WTC11 (cell line): Measurements from ENCODE around the gene TCEANC2. TPM values are rescaled to one million over a fixed set of nuclear protein-coding genes. Genes with fewer than 3 reads are reported as not detected.

ENCODE experiments used
- ATAC-seq: fragments of 200-7000 bp; cut with Tn5 transposase; 2 replicates; pipeline ENCODE4 v1.10.0; 2021; ENCODE audit warnings: mild to moderate bottlenecking, moderate library complexity
- Bru-seq: library from RNA; stranded (reverse); fragments of 400-500 nt; gene quantifications from one replicate; lab custom pipeline; 2021; lab: Mats Ljungman, UMichigan
- CTCF ChIA-PET: fragments of 300-600 bp; sonication (Branson Sonifier 250); formaldehyde crosslinking; loops from one replicate; lab custom pipeline; 2021; ENCODE audit warnings: antibody characterized with exemption; lab: Charles Lee
- POLR2A ChIA-PET: fragments of 350-600 bp; sonication (Branson Sonifier 250); formaldehyde crosslinking; loops from one replicate; lab custom pipeline; 2021; ENCODE audit warnings: antibody characterized with exemption; lab: Charles Lee
- DNase-seq: peaks from one replicate; pipeline ENCODE4 v3.0.0; 2021; ENCODE audit warnings: low spot score
- H3K27ac Mint-ChIP-seq: 2 replicates; pipeline ENCODE4 v1.8.0; 2021; ENCODE audit warnings: mixed read lengths
- H3K27me3 Mint-ChIP-seq: 2 replicates; pipeline ENCODE4 v1.8.0; 2021; ENCODE audit warnings: low read depth, mild to moderate bottlenecking, moderate library complexity, mixed read lengths
- H3K36me3 Mint-ChIP-seq: 2 replicates; pipeline ENCODE4 v1.8.0; 2021; ENCODE audit warnings: mixed read lengths
- H3K4me1 Mint-ChIP-seq: 2 replicates; pipeline ENCODE4 v1.8.0; 2022; ENCODE audit warnings: mixed read lengths
- H3K4me3 Mint-ChIP-seq: 2 replicates; pipeline ENCODE4 v1.8.0; 2021; ENCODE audit warnings: mild to moderate bottlenecking, moderate library complexity, mixed read lengths
- H3K9me3 Mint-ChIP-seq: 2 replicates; pipeline ENCODE4 v1.8.0; 2021; ENCODE audit warnings: mixed read lengths
- AFF4 ChIP-seq: sonication (generic); formaldehyde crosslinking; IDR thresholded peaks from 2 replicates; pipeline ENCODE4 v1.8.1; 2023; ENCODE audit warnings: mild to moderate bottlenecking, missing genetic modification reagents, borderline replicate concordance
- ATF1 ChIP-seq: sonication (generic); formaldehyde crosslinking; IDR thresholded peaks from 2 replicates; pipeline ENCODE4 v1.8.1; 2023; ENCODE audit warnings: mild to moderate bottlenecking, moderate library complexity, missing genetic modification reagents
- CTCF ChIP-seq: fragments of 200-600 bp; IDR thresholded peaks from 2 replicates; pipeline ENCODE4 v1.8.0; 2022; ENCODE audit warnings: antibody characterized with exemption
- FOXK1 ChIP-seq: sonication (generic); formaldehyde crosslinking; IDR thresholded peaks from 2 replicates; pipeline ENCODE4 v1.8.0; 2022; ENCODE audit warnings: mild to moderate bottlenecking, moderate library complexity, missing genetic modification reagents
- GRHL2 ChIP-seq: fragments of 250-450 bp; sonication (Bioruptor Pico); IDR thresholded peaks from 2 replicates; pipeline ENCODE4 v1.8.0; 2022; ENCODE audit warnings: mild to moderate bottlenecking, moderate library complexity; ENCODE audit not compliant: insufficient replicate concordance, severe bottlenecking
- HMGXB4 ChIP-seq: sonication (generic); formaldehyde crosslinking; IDR thresholded peaks from 2 replicates; pipeline ENCODE4 v1.8.1; 2023; ENCODE audit warnings: mild to moderate bottlenecking, moderate library complexity, missing genetic modification reagents
- NFE2L1 ChIP-seq: sonication (generic); formaldehyde crosslinking; IDR thresholded peaks from 2 replicates; pipeline ENCODE4 v1.8.1; 2023; ENCODE audit warnings: missing genetic modification reagents
- NR1H2 ChIP-seq: sonication (generic); formaldehyde crosslinking; IDR thresholded peaks from 2 replicates; pipeline ENCODE4 v1.9.0; 2021; ENCODE audit warnings: mild to moderate bottlenecking, moderate library complexity, missing genetic modification reagents
- NR2C2 ChIP-seq: sonication (generic); formaldehyde crosslinking; IDR thresholded peaks from 2 replicates; pipeline ENCODE4 v1.8.0; 2022; ENCODE audit warnings: mild to moderate bottlenecking, missing genetic modification reagents
- PRDM15 ChIP-seq: sonication (generic); formaldehyde crosslinking; IDR thresholded peaks from 2 replicates; pipeline ENCODE4 v1.8.0; 2022; ENCODE audit warnings: missing genetic modification reagents
- PRRX2 ChIP-seq: fragments of 250-450 bp; sonication (Bioruptor Pico); IDR thresholded peaks from 2 replicates; pipeline ENCODE4 v1.8.0; 2021; ENCODE audit warnings: mild to moderate bottlenecking
- RORB ChIP-seq: fragments of 250-450 bp; sonication (Bioruptor Pico); IDR thresholded peaks from 2 replicates; pipeline ENCODE4 v1.9.0; 2021; ENCODE audit warnings: mild to moderate bottlenecking
- SMAD3 ChIP-seq: sonication (generic); formaldehyde crosslinking; IDR thresholded peaks from 2 replicates; pipeline ENCODE4 v1.8.0; 2022; ENCODE audit warnings: missing genetic modification reagents, mild to moderate bottlenecking, borderline replicate concordance
- TCF7 ChIP-seq: sonication (generic); formaldehyde crosslinking; IDR thresholded peaks from 2 replicates; pipeline ENCODE4 v1.8.0; 2022; ENCODE audit warnings: mild to moderate bottlenecking, low read depth, missing genetic modification reagents, moderate library complexity
- TEAD1 ChIP-seq: sonication (generic); formaldehyde crosslinking; IDR thresholded peaks from 2 replicates; pipeline ENCODE4 v1.8.0; 2022; ENCODE audit warnings: mild to moderate bottlenecking, missing genetic modification reagents
- TEAD4 ChIP-seq: sonication (generic); formaldehyde crosslinking; IDR thresholded peaks from 2 replicates; pipeline ENCODE4 v1.8.0; 2022; ENCODE audit warnings: mild to moderate bottlenecking, missing genetic modification reagents
- ZBTB21 ChIP-seq: sonication (generic); formaldehyde crosslinking; IDR thresholded peaks from 2 replicates; pipeline ENCODE4 v1.8.1; 2023; ENCODE audit warnings: mild to moderate bottlenecking, missing genetic modification reagents, borderline replicate concordance
- ZBTB43 ChIP-seq: sonication (generic); formaldehyde crosslinking; IDR thresholded peaks from 2 replicates; pipeline ENCODE4 v1.8.1; 2023; ENCODE audit warnings: mild to moderate bottlenecking, missing genetic modification reagents
- ZNF219 ChIP-seq: sonication (generic); formaldehyde crosslinking; IDR thresholded peaks from 2 replicates; pipeline ENCODE4 v1.8.0; 2023; ENCODE audit warnings: missing genetic modification reagents, mild to moderate bottlenecking, borderline replicate concordance
- ZNF317 ChIP-seq: sonication (generic); formaldehyde crosslinking; IDR thresholded peaks from 2 replicates; pipeline ENCODE4 v1.8.1; 2023; ENCODE audit warnings: low read depth, mild to moderate bottlenecking, moderate library complexity, missing genetic modification reagents, borderline replicate concordance
- ZSCAN18 ChIP-seq: fragments of 250-450 bp; sonication (Bioruptor Pico); IDR thresholded peaks from 2 replicates; pipeline ENCODE4 v2.1.2; 2022; ENCODE audit warnings: mild to moderate bottlenecking, moderate library complexity
- long read RNA-seq, 3 experiments: library from RNA in 1 of 3; library from capped mRNA in 1 of 3; library from polyadenylated mRNA in 1 of 3; unstranded in 2 of 3; stranded (forward) in 1 of 3; transcript quantifications; one replicate each; pipeline ENCODE4 v2.0.0, GENCODE V29; 2021
- total RNA-seq: library from RNA; stranded (reverse); gene quantifications from 3 replicates; pipeline ENCODE4 v1.2.3, GENCODE V29; 2021

The TCEANC2 gene
- total RNA-seq = 4.7 to 6.9 TPM (median 6.3 TPM) in 3 replicates
- percentile 58 among the genes with signal in this experiment for Bru-seq, nascent RNA
- long read RNA-seq, experiment 1, full-length matches to known transcripts = 22 of 30 reads
- long read RNA-seq, experiment 1, partial matches to known transcripts = 2 of 30 reads
- long read RNA-seq, experiment 1, other reads (novel, unspliced or antisense) = 6 of 30 reads
- long read RNA-seq, experiment 2, full-length matches to known transcripts = 6 of 13 reads
- long read RNA-seq, experiment 2, partial matches to known transcripts = 0 of 13 reads
- long read RNA-seq, experiment 2, other reads (novel, unspliced or antisense) = 7 of 13 reads
- long read RNA-seq, experiment 3, full-length matches to known transcripts = 15 of 24 reads
- long read RNA-seq, experiment 3, partial matches to known transcripts = 1 of 24 reads
- long read RNA-seq, experiment 3, other reads (novel, unspliced or antisense) = 8 of 24 reads

GRCh38 chr1:54052934-54053744 lies at the start of gene TCEANC2, which contains the start of gene TMEM59:
TSS of gene TCEANC2 (plus strand) at chr1:54053608. CDS start at chr1:54054423, 815 bp downstream.
TSS of gene TMEM59 (minus strand) at chr1:54053204. CDS start at chr1:54053188, 16 bp downstream.
- Mint-ChIP-seq H3K36me3 (no peaks in the 10 kb centered on the region), H3K27ac (no peak within 1 kb of the TSS; the same call in 1 of the 2 replicates), H3K4me3 (no peak within 1 kb of the TSS), H3K27me3 (no peaks in the 10 kb centered on the region), H3K9me3 (no peaks in the 10 kb centered on the region), H3K4me1 (peaks cover 8% of the 10 kb centered on the region; the same call in 1 of the 2 replicates)
- DNase-seq (peak; percentile 97), ATAC-seq (peak; percentile 96)
- CTCF ChIA-PET = interaction anchor here (0.5 to 2.8 kb wide), 8 partner anchors 15 to 739 kb away, joined by 3 to 18 read pairs (median 6); partner anchors contain the start of gene IFT25
- POLR2A ChIA-PET = interaction anchor here (0.5 to 1.0 kb wide), 2 partner anchors 28 to 603 kb away, joined by 3 read pairs; no protein-coding TSS in a partner anchor
- TF ChIP-seq ATF1 (CRISPR knock-in tag) = no peak
- no peak for TF ChIP-seq TEAD4 (CRISPR knock-in tag)
- TF ChIP-seq NR2C2 (CRISPR knock-in tag) = no peak
- TF ChIP-seq FOXK1 (CRISPR knock-in tag) = peak; percentile 58; the same call in 1 of the 2 replicates
- peak; percentile 77; the same call in 1 of the 2 replicates for TF ChIP-seq TEAD1 (CRISPR knock-in tag)
- no peak for TF ChIP-seq ZSCAN18 (CRISPR knock-in tag)
- no peak for TF ChIP-seq PRDM15 (CRISPR knock-in tag)
- no peak for TF ChIP-seq HMGXB4 (CRISPR knock-in tag)
- no peak for TF ChIP-seq NR1H2 (CRISPR knock-in tag)
- no peak for TF ChIP-seq AFF4 (CRISPR knock-in tag)
- TF ChIP-seq GRHL2 (CRISPR knock-in tag) = no peak
- no peak for TF ChIP-seq RORB (CRISPR knock-in tag)
- no peak for TF ChIP-seq CTCF
- TF ChIP-seq TCF7 = no peak
- TF ChIP-seq ZNF317 (CRISPR knock-in tag) = no peak
- TF ChIP-seq NFE2L1 (CRISPR knock-in tag) = no peak
- TF ChIP-seq PRRX2 = no peak
- no peak for TF ChIP-seq ZBTB21
- no peak; the same call in 1 of the 2 replicates for TF ChIP-seq ZBTB43 (CRISPR knock-in tag)
- TF ChIP-seq ZNF219 (CRISPR knock-in tag) = no peak
- TF ChIP-seq SMAD3 (CRISPR knock-in tag) = no peak
